GOT3 (cell line): ENCODE data around the gene DCP1B.

Experiments used
- DNase-seq: peaks from one replicate; lab custom pipeline; 2025; ENCODE audit warnings: mixed read lengths; lab: John Stamatoyannopoulos, UW

Gene DCP1B

GRCh38 chr12:2017546-2018337 is 13.5 kb upstream of the DCP1B start:
- no peak for DNase-seq

DNA sequence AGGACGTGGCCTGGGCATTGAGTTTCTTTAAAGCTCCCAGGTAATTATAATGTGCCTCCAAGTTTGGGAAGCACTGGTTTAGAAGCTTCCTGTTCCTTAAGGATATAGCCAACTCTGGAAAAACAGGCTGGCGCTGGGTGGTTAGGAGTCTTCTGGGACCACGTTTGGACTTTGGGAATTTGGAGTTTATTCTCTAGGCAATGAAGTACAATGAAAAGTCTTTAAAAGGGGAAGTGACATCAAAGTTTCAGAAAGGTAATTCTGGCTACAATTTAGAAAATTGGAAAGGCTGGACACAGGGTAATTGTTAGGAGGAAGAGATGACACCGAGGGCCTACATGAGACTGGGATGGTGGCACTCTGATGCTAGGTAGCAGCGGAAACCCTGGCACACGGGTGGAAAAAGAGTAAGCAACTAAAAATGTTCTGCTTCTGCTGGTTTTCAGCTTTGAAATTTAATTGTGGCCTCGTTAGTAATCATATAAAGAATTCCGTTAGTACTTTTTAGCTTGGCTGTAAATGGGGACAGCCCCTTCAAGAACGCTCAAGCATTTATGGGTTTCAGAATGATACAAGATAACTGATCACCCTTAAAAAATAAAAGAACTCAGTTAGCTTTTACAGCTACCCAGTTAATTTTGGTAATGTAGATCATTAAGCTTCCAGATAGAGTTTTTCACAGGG is 12.7 kb upstream of the DCP1B start:
- DNase-seq, result no peak

GRCh38 chr12:2014231-2014630 is 10.0 kb upstream of the DCP1B start:
- DNase-seq, result no peak

DNA sequence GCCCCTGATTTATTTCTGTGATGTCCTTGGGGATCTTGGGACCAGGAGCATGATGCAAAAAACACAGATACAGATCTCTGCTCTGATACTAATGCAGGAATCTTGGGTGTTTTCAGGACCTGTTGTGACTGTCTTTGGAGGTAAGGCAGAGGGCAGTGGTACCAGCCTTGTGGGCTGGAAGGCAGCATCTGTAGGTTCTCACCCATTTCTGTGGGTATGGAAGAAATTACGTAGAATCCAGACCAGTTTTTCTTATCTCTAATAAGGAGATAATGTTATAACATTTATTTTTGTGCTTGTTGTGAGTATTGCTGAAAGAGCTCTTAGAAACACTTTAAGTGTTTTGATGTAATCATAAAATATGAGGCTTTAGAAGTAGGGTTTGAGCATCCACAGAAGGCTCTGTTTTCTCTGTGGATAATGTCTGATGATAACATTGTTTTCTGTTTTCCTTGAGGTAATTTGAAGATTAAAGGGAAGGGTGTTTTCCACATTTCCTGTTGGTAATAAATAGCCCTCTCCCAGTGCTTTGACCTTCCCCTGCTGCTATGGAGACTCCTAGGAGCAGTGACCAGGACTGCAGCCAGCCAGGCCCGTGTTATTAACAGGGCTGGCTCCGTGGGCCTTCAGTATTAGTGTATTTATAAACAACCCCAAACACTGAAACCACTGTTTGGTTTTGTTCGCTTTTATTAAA is 9.4 kb upstream of the DCP1B start:
- no peak for DNase-seq

GRCh38 chr12:2013086-2013485 is 8.8 kb upstream of the DCP1B start:
- no peak for DNase-seq

DNA sequence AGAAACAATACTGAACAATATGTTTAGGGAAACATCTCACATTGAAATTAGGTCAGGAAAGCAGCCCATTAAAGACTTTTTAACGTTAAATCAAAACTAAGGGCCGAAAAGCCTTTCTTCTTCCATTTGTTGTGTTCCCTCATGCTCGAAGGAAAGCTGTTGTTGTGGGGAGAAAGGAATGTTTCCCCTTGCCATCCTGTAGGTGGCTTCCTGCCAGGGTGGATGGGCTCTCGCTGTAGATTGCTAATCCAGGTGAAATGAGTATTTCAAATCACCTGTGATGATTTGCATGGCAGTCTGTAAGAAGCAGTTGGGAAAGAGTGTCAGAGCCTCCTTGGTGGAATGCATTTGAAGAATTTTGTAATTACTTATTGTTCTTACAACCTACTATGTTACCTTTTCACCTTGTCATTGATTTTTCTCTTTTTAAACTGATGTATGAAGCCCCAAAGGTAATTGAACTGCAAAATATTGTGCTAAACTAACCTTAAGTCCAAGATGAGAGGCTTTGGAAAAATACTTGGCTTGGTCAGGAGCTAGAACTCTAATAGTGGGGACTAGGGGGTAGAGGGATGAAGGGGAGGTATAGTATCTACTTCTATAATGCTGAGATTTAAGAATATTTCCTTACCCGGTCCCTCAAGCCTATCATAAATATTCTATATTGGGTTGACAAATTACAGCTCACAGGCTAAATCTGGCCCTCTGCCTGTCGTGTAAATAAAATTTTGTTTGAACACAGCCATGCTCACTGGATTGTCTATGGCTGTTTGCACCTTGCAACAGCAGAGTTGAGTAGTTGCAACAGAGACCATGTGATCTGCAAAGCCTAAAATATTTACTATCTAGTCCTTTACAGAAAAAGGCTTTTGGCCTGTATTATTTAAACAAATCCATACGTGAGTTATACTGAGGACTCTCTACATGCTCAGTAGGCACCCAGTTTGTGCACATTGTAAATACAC is 7.7 kb upstream of the DCP1B start:
- no peak for DNase-seq

DNA sequence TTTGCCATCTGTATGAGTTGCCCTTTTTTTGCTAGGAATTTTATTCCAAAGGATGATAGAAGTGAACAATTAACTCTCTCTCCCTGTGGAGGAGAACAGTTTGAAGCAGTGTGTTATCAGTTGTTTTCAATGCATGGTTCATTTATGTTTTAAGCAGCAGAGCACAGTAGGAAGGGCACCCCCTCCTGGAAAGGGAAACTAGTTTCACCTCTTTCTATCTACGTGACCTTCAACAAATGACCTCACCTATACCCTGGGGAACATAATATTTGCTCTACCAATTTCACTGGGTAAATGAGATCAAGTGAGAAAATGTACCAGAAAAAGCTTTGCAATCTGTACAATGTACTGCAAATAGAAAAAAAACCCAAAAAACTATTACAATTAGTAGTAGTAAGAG is 5.4 kb upstream of the DCP1B start:
- no peak for DNase-seq

DNA sequence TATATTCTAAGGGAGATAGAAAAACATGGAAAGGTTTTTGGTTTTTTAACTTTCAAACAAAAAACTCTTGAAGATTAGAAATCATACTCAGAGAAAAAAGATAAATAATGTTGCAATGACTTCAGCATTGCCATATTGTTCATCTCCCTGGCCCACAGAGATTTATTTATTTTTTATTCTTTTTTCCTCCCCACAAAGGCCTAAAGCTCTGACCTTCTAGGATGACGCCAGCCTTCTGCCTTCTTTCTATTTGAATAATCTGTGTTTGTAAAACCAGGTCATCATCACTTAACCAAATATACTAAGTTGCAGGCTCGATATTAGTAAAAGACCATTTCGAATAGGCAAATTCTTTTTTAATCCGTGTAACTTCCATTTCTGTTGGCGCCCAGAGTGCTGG is 4.4 kb upstream of the DCP1B start:
- no peak for DNase-seq

- no peak for DNase-seq
Observed at GRCh38 chr12:2003676-2004112, 563 bp downstream of the DCP1B start.

- no peak for DNase-seq
Observed at GRCh38 chr12:1995205-1995896, 8.9 kb downstream of the DCP1B start.

DNA sequence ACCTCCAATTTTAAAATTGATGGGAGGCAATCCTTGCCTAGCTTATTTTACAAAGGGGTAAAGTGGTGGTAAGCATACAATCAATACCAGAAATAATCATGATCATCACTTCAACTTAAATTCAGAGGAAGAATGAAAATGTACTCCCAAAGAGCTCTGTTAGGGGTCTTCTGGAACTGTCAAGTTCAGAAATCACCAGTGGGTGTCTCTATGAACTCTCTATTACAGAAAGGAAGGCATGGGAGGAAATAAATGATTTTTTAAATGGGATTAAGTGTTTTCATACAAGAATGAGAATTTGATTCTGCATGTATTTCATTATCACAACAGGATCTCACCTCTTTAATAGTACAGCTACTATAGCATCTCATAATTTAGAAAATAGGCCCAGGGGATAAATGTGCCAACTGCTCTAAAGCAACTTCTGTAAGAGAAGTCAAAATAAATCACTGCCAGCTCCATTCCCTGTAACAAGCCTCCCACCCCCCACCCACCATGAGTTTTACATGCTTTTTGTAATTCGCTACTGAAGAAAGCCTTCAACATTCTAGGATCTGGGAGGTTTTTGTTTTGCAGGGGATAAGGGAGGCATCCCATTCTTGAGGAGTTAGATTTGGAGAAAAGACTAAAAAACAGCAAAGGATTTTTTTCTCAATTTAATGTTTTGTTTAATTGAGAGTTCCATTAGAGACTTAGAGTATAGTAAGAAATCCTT is 9.7 kb downstream of the DCP1B start:
- no peak for DNase-seq

DNA sequence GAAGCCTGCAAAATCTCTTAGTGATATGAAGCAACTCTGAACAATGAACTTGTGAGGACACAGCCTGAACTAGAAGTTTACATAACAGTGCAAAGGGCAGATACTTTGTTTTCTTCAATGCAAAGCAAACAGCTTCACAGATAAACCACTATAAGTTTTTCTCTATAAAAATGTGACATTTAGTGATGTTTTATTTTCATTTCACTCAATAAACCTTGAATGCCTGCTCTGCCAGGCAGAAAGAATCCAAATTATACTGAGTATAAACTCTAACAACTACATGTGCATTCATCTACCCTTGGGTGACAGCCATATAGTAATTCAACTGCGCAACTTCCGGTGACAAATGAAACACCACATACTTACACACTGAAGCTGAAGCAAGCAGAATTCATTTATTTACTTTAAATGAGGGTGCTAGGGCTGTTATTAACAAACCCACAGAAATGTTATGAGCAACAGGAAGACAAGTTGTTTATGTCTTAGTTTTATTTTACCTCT is 10.3 kb downstream of the DCP1B start:
- no peak for DNase-seq

- DNase-seq, result no peak
Observed at GRCh38 chr12:1993341-1993740, 10.9 kb downstream of the DCP1B start.

- DNase-seq, result no peak
Observed at GRCh38 chr12:1992732-1993131, 11.5 kb downstream of the DCP1B start.

DNA sequence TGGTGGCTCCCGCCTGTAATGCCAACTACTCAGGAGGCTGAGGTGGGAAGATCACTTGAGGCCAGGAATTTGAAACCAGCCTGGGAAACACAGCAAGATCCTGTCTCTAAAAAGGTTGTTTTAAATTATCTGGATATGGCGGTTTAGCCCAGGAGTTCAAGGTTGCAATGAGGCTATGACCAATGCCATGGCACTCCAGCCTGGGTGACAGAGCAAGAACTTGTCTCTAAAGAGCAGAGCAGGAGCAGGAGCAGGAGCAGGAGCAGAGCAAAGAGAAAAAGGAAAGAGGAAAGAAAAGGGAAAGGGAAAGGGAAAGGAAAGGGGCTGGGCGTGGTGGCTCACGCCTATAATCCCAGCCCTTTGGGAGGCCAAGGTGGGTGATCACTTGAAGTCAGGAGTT is 15.1 kb downstream of the DCP1B start:
- no peak for DNase-seq

GRCh38 chr12:1984759-1985158 is 19.5 kb downstream of the DCP1B start:
- DNase-seq, result no peak

DNA sequence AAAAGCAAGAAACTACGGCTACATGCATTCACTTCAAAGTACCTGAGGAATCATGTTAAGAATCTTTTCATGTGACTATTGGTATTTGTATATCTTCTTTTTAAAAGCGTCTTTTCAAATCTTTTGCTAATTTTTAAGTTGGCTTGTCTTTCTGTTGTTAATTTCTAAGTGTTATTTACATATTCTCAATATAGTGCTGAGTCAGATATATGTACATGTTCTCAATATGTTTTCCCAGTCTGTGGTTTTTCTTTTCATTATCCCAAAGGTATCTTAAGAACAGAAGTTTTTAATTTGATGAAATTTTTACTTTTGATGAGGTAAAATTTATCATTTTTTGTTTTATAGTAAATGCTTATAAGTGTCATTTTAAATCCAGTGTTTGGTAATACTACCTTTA is 24.0 kb downstream of the DCP1B start:
- DNase-seq, result no peak

GRCh38 chr12:1978078-1978862 is 26.0 kb downstream of the DCP1B start:
- no peak for DNase-seq

- DNase-seq, result no peak
Observed at GRCh38 chr12:1977588-1977987, 26.7 kb downstream of the DCP1B start.

GRCh38 chr12:1977109-1977508 is 27.1 kb downstream of the DCP1B start:
- DNase-seq, result no peak
